GM04504 (cell line): ENCODE data around the gene OTOP3.

Experiments
- DNase-seq: peaks from one replicate; pipeline ENCODE4 v3.0.0-alpha.2; 2012; ENCODE audit warnings: low read depth

Gene OTOP3

DNA sequence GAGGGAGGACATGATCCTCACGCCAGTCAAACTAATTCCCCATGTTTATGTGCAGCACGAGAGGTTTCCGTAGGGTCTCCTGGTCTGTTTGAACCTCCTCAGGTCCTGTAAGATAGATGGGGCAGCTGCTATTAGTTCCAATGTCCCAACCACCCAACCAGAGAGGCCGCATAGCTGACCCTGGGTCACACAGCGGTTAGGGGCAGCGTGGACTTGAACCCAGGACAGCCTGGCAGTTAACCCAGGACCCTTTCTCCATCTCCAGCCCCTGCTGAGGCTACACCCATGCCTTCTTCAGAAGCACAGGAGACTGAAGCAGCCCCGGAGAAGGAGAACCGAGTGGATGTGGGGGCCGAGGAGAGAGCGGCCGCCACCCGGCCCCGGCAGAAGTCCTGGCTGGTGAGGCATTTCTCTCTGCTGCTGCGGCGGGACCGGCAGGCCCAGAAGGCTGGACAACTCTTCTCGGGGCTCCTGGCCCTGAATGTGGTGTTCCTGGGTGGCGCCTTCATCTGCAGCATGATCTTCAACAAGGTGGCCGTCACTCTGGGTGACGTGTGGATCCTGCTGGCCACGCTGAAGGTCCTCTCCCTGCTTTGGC is 5.5 kb downstream of the OTOP3 start:
- DNase-seq: no peak

DNA sequence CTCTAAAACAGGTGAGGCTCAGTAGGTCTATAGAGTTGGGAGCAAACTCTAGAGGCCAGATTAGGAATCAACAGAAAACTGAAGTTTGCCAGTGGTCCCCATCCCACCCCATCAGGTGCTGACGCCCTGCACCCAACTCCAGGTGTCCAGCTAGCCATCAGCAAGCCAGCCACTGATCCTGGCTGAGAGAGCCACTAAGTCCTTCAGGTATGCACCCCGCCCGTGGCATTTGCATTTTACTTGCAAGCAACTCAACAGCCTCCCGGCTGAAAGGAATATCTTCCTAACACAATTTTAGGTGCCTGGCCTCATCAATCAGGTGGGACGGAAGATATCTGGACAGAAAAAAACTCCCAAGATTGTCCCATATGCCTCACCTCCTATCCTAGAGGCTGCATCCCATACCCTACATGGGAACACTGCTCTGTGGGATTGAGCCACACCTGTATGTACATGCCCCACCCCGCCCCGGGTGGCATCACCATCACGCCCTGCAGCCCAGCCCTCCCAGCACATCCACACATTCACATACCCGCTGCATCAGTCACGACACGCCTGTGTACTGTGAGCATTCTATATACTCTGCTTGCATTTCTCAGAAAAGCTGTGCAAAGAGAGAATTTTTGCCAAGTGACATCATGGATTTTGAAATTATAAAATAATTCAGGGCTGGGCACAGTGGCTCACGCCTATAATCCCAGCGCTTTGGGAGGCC is 8.3 kb downstream of the OTOP3 start:
- no peak for DNase-seq

DNA sequence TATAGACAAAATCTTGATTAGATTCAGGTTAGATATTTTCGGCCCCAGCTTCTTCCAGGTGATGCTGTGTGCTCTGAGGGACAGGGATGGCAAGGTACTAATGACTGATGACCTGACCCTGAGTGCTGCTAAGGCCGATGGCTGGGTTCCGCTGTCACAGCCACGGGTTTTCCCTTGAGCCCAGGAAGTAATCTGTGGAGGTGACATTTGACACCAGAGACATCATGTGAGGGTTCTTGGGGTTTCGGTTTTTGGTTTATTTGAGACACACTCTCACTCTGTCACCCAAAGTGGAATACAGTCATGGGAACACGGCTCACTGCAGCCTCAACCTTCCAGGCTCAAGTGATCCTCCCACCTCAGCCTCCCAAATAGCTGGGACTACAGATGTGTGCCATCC is 9.8 kb downstream of the OTOP3 start:
- DNase-seq: no peak

- no peak for DNase-seq
These were observed 10.9 kb downstream of the OTOP3 start for GRCh38 chr17:74946641-74947040.

DNA sequence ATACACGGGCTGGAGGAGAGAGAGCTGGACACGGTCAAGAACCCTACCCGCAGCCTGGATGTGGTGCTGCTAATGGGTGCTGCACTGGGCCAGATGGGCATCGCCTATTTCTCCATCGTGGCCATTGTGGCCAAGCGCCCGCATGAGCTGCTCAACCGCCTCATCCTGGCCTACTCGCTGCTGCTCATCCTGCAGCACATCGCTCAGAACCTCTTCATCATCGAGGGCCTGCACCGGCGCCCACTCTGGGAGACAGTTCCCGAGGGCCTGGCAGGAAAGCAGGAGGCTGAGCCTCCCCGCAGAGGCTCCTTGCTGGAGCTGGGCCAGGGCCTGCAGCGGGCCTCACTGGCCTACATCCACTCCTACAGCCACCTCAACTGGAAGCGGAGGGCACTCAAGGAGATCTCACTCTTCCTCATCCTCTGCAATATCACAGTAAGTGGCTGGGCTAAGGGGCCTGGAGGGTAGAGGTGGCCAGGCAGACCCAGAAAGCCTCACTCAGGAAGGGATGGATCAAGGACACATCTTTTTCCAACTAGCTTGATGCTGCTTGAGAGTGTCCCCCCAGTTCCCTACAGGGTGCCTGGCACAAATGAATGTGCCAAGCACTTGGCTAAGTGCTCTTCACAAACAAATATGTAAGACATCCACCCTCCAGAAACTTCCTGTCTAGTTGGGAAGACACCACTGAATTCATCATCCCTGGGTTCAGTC is 11.5 kb downstream of the OTOP3 start:
- DNase-seq: no peak

GRCh38 chr17:74949455-74950115 is 13.9 kb downstream of the OTOP3 start:
- no peak for DNase-seq

- no peak for DNase-seq
These were observed 14.5 kb downstream of the OTOP3 start for GRCh38 chr17:74950207-74950606.

DNA sequence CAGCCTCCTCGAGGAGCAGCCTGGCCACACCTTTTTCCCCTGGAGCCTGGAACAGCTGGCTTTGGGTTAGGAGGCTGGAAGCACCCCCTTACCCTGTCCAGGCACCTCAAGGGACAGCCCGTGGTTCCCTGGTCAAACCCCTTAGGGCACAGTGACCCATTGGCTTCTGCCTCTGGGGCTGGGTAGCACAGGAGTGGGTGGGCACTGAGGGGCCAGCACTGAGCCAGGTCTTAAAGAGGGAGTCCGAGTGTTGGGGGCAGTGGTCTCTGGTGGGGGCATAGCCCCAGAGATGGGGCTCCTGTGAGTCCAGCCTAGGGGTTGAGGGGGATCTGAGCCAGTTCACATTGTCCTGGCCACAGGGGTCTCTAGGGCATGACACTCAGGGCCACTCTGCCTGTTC is 15.4 kb downstream of the OTOP3 start:
- DNase-seq: no peak

DNA sequence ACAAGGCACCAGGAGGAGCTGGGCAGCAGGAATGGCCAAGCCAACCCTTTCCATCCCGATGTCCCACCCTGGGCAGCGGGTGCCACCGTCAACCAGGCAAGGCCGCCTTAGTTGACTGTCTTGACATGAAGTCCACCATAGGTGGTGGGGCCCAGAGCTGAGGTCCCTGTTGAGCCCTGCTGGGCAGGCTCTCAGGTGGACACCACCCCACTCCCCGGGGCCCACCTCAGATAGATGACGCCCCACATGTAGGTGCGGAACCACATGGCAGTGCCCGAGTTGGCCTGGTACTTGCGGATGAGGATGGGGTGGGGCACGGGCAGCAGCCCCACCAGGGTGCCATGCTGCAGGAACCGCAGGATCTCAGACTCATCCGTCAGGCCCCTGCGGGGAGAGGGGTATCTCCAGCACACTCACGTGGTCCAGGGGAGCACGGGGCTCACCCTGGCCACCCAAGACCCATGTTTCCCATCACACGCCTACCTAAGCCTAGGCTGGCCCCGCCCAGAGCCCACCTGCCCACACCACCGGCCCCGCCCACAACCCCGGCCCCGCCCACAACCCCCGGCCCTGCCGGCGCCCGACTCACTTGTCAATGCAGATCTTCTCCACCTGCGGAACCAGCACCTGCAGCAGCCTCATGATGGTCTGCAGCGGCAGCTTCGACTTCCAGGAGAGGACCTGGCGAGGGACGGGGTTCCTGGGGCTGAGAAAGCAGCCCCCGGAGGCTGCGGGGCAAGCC is 16.2 kb downstream of the OTOP3 start:
- DNase-seq: no peak

- DNase-seq: no peak
These were observed 16.9 kb downstream of the OTOP3 start for GRCh38 chr17:74952431-74953133.

GRCh38 chr17:74953134-74953687 is 17.5 kb downstream of the OTOP3 start:
- no peak for DNase-seq

DNA sequence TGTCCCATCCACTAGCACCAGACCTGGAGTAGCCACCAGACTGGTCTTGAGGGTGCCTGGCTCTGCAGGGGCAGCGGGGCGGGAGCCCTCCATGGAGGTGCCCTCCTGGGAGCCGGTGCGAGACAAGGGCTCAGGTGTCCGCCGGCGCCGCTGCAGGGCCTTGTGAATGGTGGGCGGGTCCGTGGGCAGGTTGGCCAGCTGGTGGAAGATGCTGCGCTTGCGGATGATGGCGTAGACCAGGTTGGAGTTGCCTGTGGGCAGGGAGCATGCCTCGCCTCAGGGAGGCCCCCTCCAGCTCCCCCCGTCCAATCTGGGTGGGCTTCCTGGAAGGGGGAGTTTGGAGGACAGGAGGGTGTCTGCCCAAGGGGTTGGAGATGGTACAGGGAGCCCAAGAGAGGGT is 18.4 kb downstream of the OTOP3 start:
- DNase-seq: no peak

DNA sequence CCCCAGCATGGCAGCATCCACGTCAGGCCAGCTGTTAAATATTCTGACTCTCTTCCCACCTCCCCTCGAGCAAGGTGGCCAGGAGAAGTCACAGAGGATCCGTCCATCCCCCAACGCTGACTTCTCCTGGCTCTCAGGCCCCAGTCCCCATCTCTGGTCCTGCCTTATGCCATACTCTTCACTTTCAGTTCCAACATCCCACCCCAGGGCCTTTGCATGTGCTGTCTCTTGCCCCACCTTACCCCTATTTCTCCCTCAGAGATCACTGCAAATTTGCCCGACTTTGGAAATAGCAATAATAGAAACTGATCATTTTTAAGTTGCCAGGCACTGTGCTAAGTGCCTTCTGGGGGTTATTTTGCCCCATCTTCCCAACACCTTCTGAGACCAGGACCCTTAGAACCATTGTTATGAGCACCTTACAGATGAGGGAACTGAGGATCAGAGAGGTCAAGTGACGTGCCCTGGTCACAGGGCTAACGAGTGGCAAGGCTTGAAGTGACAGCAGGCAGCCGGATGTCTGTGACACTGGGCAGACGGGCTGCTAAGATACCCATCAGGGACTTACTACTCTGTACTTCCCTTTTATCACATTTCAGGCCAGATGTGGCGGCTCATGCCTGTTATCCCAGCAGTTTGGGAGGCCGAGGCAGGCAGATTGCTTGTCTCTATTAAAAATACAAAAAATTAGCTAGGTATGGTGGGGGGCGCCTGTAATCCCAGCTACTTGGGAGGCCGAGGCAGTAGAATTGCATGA is 19.1 kb downstream of the OTOP3 start:
- DNase-seq: no peak

- DNase-seq: no peak
These were observed 20.4 kb downstream of the OTOP3 start for GRCh38 chr17:74956093-74956492.

GRCh38 chr17:74957935-74958740 is 22.4 kb downstream of the OTOP3 start:
- no peak for DNase-seq

DNA sequence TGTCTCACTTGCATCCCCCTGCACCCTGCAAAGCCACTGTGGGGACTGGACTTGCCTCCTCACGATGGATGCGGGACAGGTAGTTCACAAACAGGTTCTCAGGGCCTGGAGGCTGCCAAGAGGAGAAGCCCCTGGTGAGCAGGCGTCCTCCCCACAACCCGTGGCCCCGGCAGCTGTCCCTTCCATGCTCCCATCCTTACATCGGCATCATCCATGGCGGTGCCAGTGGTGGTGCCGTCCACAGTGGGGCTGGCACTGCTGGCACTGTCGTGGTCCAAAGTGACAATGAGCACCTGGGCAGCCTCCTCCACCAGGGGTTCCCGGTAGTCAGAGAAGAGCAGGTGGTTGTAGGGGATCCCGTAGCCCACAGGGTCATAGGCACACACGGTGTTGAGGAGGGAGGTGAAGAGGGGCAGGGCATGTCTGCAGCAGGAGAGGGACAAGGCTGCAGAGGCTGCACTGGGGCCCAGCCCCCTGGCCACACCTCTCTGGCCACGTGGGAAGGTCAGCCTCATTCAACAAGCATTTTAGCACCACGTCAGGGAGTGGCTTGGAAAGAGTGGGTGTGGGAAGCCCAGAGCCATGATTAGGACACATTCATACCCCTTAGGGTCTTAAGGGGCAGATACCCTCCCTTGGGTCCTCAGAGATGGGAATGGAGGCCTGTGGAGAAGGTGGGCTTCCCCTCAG is 24.3 kb downstream of the OTOP3 start:
- DNase-seq: no peak

- no peak for DNase-seq
These were observed 25.1 kb downstream of the OTOP3 start for GRCh38 chr17:74960570-74961342.

GRCh38 chr17:74961657-74962350 is 26.1 kb downstream of the OTOP3 start:
- DNase-seq: peak; percentile 72
